ENCODE data around the gene CORT.
A peak's percentile ranks its signal among the peaks of the same experiment; 100 is the strongest.
"Not testable (repeated sequence)": the region's sequence is repeated elsewhere in the genome, so short reads cannot be mapped to it uniquely, and the experiment has no call there.

Gene CORT

DNA sequence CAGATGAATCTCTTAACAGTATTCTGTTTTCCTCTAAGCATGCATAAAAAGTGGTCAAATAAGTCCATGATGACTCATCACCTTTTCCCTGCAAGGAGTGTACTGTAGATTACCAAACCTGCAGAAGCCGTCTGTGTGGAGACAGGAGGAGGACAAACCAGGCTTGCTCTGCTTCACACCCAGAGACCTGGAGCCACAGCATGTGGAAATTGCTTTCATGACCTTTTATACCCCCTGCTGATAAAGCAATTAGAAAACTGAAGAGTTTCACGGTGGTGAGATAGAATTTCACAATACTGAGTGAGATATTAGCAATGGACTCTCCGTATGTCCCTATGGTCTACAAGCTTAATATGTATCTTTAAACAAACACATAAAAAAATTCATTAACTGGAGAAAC lies 9.4 kb downstream of the CORT start:
- DNase-seq (ENCODE audit: low read depth, low spot score): peak; percentile 80
- no peak overlapping the region for H3K4me3 ChIP-seq (ENCODE audit: low read depth, low read length)
- in situ Hi-C loops (cut with HindIII; ENCODE audit: low sequenced_read_pairs): no loop called here
- TF ChIP-seq, protein P1, sequence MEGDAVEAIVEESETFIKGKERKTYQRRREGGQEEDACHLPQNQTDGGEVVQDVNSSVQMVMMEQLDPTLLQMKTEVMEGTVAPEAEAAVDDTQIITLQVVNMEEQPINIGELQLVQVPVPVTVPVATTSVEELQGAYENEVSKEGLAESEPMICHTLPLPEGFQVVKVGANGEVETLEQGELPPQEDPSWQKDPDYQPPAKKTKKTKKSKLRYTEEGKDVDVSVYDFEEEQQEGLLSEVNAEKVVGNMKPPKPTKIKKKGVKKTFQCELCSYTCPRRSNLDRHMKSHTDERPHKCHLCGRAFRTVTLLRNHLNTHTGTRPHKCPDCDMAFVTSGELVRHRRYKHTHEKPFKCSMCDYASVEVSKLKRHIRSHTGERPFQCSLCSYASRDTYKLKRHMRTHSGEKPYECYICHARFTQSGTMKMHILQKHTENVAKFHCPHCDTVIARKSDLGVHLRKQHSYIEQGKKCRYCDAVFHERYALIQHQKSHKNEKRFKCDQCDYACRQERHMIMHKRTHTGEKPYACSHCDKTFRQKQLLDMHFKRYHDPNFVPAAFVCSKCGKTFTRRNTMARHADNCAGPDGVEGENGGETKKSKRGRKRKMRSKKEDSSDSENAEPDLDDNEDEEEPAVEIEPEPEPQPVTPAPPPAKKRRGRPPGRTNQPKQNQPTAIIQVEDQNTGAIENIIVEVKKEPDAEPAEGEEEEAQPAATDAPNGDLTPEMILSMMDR (IDR thresholded peaks at IDR 0.05; ENCODE audit: low read depth, low read length): no peak

DNA sequence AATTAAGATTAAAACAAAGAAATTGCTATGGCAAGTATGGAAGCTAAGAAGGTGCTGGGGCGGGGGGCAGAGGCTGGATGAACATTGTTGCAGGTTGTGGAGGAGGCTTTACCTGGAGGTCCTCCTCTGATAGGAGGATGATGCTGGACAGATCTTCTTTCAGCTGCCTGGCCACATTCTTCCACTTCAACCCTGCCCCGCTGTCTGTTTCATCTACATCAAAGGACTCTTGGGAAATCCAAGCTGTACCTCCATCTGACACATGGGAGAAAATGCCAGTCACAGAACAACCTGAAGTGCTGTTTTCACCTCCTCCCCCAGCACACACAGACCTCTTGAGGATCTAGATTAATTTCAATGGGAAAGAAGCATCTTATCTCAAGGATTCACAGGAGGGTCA lies 17.2 kb downstream of the CORT start:
- DNase-seq (ENCODE audit: low read depth, low spot score): no peak
- TF ChIP-seq, protein P1 (IDR thresholded peaks at IDR 0.05; ENCODE audit: low read depth, low read length): no peak
- in situ Hi-C loops (cut with HindIII; ENCODE audit: low sequenced_read_pairs): no loop called here
- H3K4me3 ChIP-seq (ENCODE audit: low read depth, low read length): no peak overlapping the region

DNA sequence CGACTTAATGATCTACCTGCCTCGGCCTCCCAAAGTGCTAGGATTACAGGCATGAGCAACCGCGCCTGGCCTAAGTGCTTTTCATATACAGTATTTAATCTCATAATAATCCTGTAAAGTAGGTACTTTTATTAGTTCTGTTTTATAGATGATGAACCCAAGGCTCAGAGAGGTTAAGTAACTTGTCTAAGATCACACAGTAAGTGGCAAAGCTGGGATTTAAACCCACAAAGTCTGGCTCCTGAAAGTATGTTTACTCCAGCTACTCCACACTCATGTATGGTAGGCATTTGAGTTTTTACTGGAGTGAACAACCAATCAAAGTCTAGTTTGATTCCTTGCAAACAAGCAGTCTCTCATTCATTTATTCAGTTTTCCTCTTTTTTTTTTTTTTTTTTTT lies 20.2 kb downstream of the CORT start:
- H3K4me3 ChIP-seq (ENCODE audit: low read depth, low read length): no peak overlapping the region
- DNase-seq (ENCODE audit: low read depth, low spot score): no peak
- in situ Hi-C loops (cut with HindIII; ENCODE audit: low sequenced_read_pairs): no loop called here
- TF ChIP-seq, protein P1 (IDR thresholded peaks at IDR 0.05; ENCODE audit: low read depth, low read length): no peak

DNA sequence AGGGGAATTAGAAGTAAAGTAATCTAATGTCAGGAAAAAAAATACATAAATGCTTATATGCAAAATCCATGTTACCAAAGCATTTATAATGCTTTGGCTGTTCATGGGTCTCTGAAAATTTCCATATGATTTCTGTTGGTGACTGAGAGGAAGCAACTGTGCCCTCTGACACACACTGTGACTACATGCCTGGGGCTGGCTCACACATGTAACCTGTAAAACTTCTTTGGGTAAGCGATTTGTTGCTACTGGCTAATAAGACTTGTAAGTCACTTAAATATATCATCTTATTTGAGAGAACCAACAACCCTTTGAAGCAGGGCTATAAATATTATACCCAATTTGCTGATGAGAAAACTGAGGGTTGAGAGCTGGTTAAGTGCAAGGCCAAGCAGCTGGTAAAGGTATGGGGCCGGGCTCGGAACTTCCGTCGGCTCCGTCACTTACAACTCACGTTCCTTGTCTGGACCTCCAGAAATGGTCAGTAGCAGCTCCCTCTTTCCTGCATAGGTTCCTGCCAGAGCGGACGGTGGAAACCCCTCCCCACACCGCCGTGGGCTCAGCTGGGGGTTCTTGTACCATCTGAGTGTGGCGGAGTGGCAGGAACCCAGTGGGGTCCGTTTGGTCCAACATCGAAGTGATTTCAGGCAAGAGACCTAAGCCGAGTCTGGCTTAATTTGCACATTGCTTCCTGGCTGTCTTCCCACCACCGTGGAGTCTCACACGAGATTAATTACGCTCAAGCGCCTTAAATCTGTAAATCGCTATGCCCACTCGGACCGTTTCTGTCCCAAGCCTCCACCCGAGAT lies 21.8 kb downstream of the CORT start:
- peak overlapping the region; percentile 88 for H3K4me3 ChIP-seq (ENCODE audit: low read depth, low read length)
- no peak for DNase-seq (ENCODE audit: low read depth, low spot score)
- in situ Hi-C loops (cut with HindIII; ENCODE audit: low sequenced_read_pairs): no loop called here
- TF ChIP-seq, protein P1 (IDR thresholded peaks at IDR 0.05; ENCODE audit: low read depth, low read length): no peak

DNA sequence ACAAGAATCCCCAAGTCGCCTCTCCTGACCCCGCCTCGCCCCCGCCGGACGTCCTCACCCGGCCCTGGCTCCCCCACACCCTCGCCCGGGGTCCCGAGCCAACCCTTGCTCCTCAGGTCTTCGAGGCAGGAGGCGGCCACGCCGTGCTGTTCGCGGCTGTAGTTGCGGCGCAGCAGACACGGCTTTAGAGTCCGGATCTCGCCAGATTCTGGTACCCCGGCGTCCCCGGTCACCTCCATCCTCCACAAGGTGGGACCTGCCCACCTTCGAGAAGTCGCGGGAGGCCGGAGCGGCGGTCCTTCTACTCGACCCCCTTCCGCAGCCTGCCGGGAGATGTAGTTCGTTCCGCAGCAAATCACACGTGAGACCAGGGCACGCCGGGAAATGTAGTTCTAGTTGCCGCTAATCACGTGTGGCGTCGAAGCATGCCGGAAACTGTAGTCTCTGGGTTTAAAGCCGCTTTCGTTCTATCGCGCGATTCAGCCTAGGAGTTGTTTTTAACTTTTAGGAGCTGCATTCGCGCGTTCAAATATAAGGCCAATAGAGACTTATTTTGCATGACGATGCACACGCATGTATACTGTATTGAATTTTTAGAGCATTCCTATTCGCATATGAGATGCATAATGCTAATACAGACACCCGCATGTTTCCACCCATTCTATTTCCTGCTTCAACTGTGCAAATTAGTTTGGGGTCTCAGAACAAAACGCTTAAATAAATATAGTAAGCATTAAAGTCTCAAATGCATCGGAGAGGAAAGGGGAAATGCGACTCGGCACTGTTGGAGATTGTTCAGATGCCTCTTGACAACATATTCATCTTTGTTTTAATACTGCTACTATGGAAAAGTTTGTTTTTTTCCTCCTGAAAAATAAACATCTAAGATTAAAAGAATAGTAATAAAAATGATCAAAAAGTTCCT lies 22.7 kb downstream of the CORT start, which contains the start of gene DFFA:
DFFA (minus strand) TSS at position 310 of the 925 bp plus-strand sequence; CDS start at position 239, 71 bp downstream.
- DNase-seq (ENCODE audit: low read depth, low spot score): peak; percentile 96
- in situ Hi-C loops (cut with HindIII; ENCODE audit: low sequenced_read_pairs): no loop called here
- TF ChIP-seq, protein P1 (IDR thresholded peaks at IDR 0.05; ENCODE audit: low read depth, low read length): no peak
- H3K4me3 ChIP-seq (ENCODE audit: low read depth, low read length): peak within 1 kb of the TSS; percentile 88

DNA sequence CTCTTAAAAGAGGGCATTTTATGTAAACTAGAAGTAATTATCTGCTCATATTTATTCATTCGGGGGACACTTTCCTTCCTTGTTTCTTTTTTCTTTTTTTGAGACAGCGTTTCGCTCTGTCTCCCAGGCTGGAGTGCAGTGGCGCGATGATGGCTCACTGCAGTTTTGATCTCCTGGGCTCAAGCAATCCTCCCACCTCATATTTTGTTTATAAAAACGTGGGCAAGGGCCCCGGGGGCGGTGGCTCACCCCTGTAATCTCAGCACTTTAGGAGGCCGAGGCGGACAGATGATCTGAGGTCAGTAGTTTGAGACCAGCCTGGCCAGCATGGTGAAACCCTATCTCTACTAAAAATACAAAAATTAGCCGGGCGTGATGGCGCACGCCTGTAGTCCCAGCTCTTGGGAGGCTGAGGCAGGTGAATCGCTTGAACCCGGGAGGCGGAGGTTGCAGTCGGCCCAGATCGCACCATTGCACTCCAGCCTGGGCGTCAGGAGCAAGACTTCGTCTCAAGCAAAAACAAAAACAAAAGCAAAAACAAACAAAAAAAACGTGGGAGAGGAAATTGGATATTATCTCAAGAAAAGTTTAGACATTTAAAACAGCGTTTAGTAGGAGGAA lies 23.4 kb downstream of the CORT start:
- DNase-seq (ENCODE audit: low read depth, low spot score): no peak
- in situ Hi-C loops (cut with HindIII; ENCODE audit: low sequenced_read_pairs): no loop called here
- TF ChIP-seq, protein P1 (IDR thresholded peaks at IDR 0.05; ENCODE audit: low read depth, low read length): no peak
- no peak overlapping the region for H3K4me3 ChIP-seq (ENCODE audit: low read depth, low read length)

DNA sequence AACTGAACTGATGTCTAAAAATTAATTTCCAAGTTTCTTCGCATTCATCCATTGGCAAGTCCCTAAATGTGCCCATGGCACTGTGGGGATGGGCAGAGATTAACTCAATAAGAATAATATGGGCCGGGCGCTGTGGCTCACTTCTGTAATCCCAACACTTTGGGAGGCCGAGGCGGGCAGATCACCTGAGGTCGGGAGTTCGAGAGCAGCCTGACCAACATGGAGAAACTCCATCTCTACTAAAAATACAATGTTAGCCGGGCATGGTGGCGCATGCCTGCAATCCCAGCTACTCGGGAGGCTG lies 24.4 kb downstream of the CORT start:
- H3K4me3 ChIP-seq (ENCODE audit: low read depth, low read length): peak overlapping the region; percentile 95
- DNase-seq (ENCODE audit: low read depth, low spot score); in situ Hi-C loops (cut with HindIII; ENCODE audit: low sequenced_read_pairs): not testable (repeated sequence)

Measured in astrocyte of the spinal cord (primary cell).